Measurements from ENCODE around the gene ARHGAP40. TPM values are rescaled to one million over a fixed set of nuclear protein-coding genes. Genes with fewer than 3 reads are reported as not detected.

Gene ARHGAP40
- total and polyA plus RNA-seq, 2 of the 13 experiments (the other 11 are each of a cell fraction or from before 2014, with no cell fraction given): 0.75 to 2.1 TPM

- TF ChIP-seq ZNF121 (CRISPR knock-in tag; IDR thresholded peaks at IDR 0.05): no peak
- TF ChIP-seq HINFP (CRISPR knock-in tag; IDR thresholded peaks at IDR 0.05; ENCODE audit: low read depth): peak; percentile 83; the same call in 1 of the 2 replicates
- TF ChIP-seq ZNF770 (CRISPR knock-in tag; IDR thresholded peaks at IDR 0.05): no peak
- no peak for TF ChIP-seq CCAR2 (optimal IDR thresholded peaks at IDR 0.05; ENCODE audit: low read depth, low read length)
- peak; percentile 26; the same call in 1 of the 2 replicates for TF ChIP-seq NCOA1 (CRISPR knock-in tag; IDR thresholded peaks at IDR 0.05)
- no peak; the same call in 1 of the 2 replicates for TF ChIP-seq ISX (CRISPR knock-in tag; conservative IDR thresholded peaks at IDR 0.05)
- peak; percentile 38; the same call in 1 of the 2 replicates for TF ChIP-seq ZNF225 (CRISPR knock-in tag; IDR thresholded peaks at IDR 0.05)
- TF ChIP-seq IKZF4 (CRISPR knock-in tag; IDR thresholded peaks at IDR 0.05; ENCODE audit: borderline replicate concordance, low read depth, not compliant biosample characterization): no peak
- no peak for TF ChIP-seq RERE (CRISPR knock-in tag; IDR thresholded peaks at IDR 0.05; ENCODE audit: low read depth)
- no peak for TF ChIP-seq ZNF75D (CRISPR knock-in tag; IDR thresholded peaks at IDR 0.05; ENCODE audit: borderline replicate concordance)
- peak; percentile 66 for TF ChIP-seq ZNF281 (CRISPR knock-in tag; IDR thresholded peaks at IDR 0.05; ENCODE audit: borderline replicate concordance)
- TF ChIP-seq ZSCAN20 (CRISPR knock-in tag; IDR thresholded peaks at IDR 0.05; ENCODE audit: borderline replicate concordance): no peak
- no peak for TF ChIP-seq ZBTB1 (CRISPR knock-in tag; IDR thresholded peaks at IDR 0.05; ENCODE audit: borderline replicate concordance)
- peak; percentile 29; the same call in 1 of the 3 replicates for TF ChIP-seq MXI1 (IDR thresholded peaks at IDR 0.05; ENCODE audit: borderline replicate concordance, low read depth, low read length)
- TF ChIP-seq FOXO1 (CRISPR knock-in tag; IDR thresholded peaks at IDR 0.05): peak; percentile 84
- TF ChIP-seq ZNF124 (CRISPR knock-in tag; IDR thresholded peaks at IDR 0.05): peak; percentile 69; the same call in 1 of the 2 replicates
These were observed 16.0 kb upstream of the ARHGAP40 start (continued) for GRCh38 chr20:38585404-38586180.
